HG03097 (cell line): ENCODE results near the gene APPL1.
A peak's percentile ranks its signal among the peaks of the same experiment; 100 is the strongest.

Source experiments
- ATAC-seq: cut with Tn5 transposase; IDR thresholded peaks from one replicate; pipeline ENCODE4 v1.9.1; 2021; ENCODE audit not compliant: unreplicated experiment, low FRiP score

APPL1 gene

GRCh38 chr3:57227204-57227929, at the start of gene APPL1:
Gene APPL1, plus strand, starts transcription at chr3:57227729. Its CDS starts 155 bp downstream, at chr3:57227884.
- peak; percentile 84 for ATAC-seq

- ATAC-seq: no peak
These were observed 47.7 kb upstream of the APPL1 start for GRCh38 chr3:57179580-57180410.

GRCh38 chr3:57184526-57184925, 43.0 kb upstream of the APPL1 start:
- ATAC-seq: no peak

- ATAC-seq: no peak
These were observed 35.5 kb upstream of the APPL1 start for GRCh38 chr3:57192028-57192427.

GRCh38 chr3:57194641-57195040, 32.9 kb upstream of the APPL1 start:
- no peak for ATAC-seq

- no peak for ATAC-seq
These were observed 27.6 kb upstream of the APPL1 start, which contains the start of gene HESX1 for GRCh38 chr3:57199895-57200297. Gene HESX1, minus strand, starts transcription at chr3:57199978. Its CDS starts 60 bp downstream, at chr3:57199918.

GRCh38 chr3:57206423-57206822, 21.1 kb upstream of the APPL1 start:
- no peak for ATAC-seq

- ATAC-seq: no peak
These were observed 5.6 kb upstream of the APPL1 start for GRCh38 chr3:57221883-57222282.

GRCh38 chr3:57224856-57225255, 2.7 kb upstream of the APPL1 start:
- ATAC-seq: no peak

- no peak for ATAC-seq
These were observed 1.4 kb upstream of the APPL1 start for GRCh38 chr3:57226176-57226575.

GRCh38 chr3:57227930-57228751, 612 bp downstream of the APPL1 start:
- ATAC-seq: no peak

GRCh38 chr3:57230006-57230405, 2.5 kb downstream of the APPL1 start:
- ATAC-seq: no peak

- no peak for ATAC-seq
These were observed 6.3 kb downstream of the APPL1 start for GRCh38 chr3:57233799-57234198.

- no peak for ATAC-seq
These were observed 7.4 kb downstream of the APPL1 start for GRCh38 chr3:57234613-57235575.

- ATAC-seq: no peak
These were observed 17.4 kb downstream of the APPL1 start for GRCh38 chr3:57244946-57245345.

- no peak for ATAC-seq
These were observed 24.9 kb downstream of the APPL1 start for GRCh38 chr3:57252404-57252803.

- no peak for ATAC-seq
These were observed 29.3 kb downstream of the APPL1 start for GRCh38 chr3:57256844-57257243.

- ATAC-seq: no peak
These were observed 30.1 kb downstream of the APPL1 start for GRCh38 chr3:57257678-57258077.

GRCh38 chr3:57261119-57261518, 33.6 kb downstream of the APPL1 start:
- no peak for ATAC-seq

- no peak for ATAC-seq
These were observed 34.4 kb downstream of the APPL1 start for GRCh38 chr3:57261929-57262328.
